Skin epidermis (tissue), 12 donors: ENCODE data around the gene SDC4.

Source experiments
- H3K27ac ChIP-seq, 21 experiments: fragments of 200-600 bp; sonication (generic) in 11 of 21; one replicate each; pipeline ENCODE4 v1.5.0; 2020; ENCODE audit warnings: mild to moderate bottlenecking in 3 of 21, inconsistent platforms in 2 of 21, moderate library complexity in 2 of 21
- H3K4me3 ChIP-seq, 7 experiments: fragments of 200-600 bp; sonication (generic) in 2 of 7; one replicate each; pipeline ENCODE4 v1.5.0; 2020; ENCODE audit warnings: inconsistent platforms in 2 of 7, mild to moderate bottlenecking in 2 of 7, moderate library complexity in 1 of 7

Gene SDC4

DNA sequence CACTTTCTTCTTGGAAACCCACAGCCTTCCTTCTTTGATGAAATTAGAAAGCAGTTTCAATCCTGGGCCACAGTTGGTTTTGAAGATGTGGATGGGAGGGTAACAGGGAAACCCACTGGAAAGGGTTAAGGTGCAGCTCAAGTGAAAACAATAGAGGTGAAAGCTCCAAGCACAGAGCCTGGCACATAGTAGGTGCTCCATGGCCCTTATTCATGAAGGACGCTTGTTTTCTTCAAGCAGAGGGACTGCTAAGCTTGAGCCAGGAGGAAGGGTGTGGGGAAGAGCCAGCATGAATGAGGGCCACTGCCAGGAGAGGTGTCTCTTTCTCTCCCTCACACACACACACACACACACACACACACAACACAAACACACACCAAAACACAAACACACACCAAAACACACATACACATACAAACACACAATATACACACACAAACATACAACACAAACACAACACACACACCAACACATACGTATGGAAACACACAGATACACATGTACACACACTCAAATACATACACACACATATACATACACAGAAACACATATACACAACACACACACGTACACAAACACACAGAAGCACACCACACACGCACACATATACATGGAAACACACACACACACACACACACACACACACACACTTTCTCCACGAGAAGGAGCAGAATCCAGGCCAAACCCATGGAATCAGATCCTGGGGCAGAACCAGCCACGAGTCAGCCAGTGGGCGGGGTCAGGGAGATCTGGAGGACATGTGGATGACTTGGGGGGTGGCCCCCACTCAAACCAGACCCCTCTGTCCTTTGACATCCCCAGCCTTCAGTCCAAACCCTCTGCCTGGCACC is 65.3 kb downstream of the SDC4 start:
- peak overlapping the region in 3 of 21 experiments; percentile 6 to 60 (median 47) for H3K27ac ChIP-seq
- H3K4me3 ChIP-seq: no peak overlapping the region

DNA sequence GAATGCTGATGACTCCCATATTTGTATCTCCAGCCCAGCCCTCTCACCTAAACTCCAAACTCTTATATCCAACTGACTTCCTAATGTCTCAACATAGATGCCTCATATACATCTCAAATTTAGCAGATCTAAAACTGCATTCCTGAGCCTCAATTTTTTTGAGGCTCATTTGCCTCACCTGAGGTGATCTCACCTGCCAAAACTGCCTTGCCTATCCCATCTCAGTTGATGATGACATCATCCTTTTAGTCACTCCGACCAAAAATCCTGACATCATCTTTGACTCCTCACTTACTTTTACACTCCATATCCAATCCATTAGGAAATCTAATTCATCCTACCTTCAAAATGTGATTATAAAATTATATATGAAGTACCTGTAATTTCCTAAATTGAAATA is 68.2 kb downstream of the SDC4 start:
- no peak overlapping the region for H3K27ac ChIP-seq
- no peak overlapping the region for H3K4me3 ChIP-seq

DNA sequence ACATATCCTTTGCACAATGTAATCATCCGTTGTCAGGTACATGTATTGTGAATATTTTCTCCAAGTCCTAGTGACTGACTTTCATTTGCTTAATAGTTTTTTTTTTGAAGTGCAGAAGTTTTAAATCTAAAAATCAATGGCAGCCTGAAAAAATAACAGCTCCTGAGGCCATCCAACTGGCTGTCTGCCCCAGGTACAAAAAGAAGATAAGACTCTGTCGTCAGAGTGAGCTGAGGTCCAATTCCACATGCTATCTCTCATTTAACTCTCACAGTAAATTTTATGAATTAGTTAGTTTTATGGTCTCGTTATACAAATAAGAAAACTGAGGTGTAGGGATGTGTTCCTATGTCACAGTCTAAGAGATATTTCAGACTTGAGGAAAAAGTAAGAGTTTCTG is 72.9 kb downstream of the SDC4 start:
- Histone ChIP-seq H3K4me3 (no peak overlapping the region), H3K27ac (no peak overlapping the region)
